22Rv1 (cell line): Measurements from ENCODE around the gene KRTAP21-1.

Source experiments
- ZFX ChIP-seq: fragments of 450-650 bp; IDR thresholded peaks from 2 replicates; pipeline ENCODE4 v1.6.1; 2017; ENCODE audit warnings: antibody characterized with exemption, borderline replicate concordance
- TF ChIP-seq, protein P1 (sequence below): fragments of 450-650 bp; IDR thresholded peaks from 2 replicates; pipeline ENCODE4 v1.5.1; 2017; ENCODE audit warnings: mild to moderate bottlenecking

GRCh38 chr21:30800605-30801004 is 45.4 kb upstream of the KRTAP21-1 start:
- TF ChIP-seq, protein P1, sequence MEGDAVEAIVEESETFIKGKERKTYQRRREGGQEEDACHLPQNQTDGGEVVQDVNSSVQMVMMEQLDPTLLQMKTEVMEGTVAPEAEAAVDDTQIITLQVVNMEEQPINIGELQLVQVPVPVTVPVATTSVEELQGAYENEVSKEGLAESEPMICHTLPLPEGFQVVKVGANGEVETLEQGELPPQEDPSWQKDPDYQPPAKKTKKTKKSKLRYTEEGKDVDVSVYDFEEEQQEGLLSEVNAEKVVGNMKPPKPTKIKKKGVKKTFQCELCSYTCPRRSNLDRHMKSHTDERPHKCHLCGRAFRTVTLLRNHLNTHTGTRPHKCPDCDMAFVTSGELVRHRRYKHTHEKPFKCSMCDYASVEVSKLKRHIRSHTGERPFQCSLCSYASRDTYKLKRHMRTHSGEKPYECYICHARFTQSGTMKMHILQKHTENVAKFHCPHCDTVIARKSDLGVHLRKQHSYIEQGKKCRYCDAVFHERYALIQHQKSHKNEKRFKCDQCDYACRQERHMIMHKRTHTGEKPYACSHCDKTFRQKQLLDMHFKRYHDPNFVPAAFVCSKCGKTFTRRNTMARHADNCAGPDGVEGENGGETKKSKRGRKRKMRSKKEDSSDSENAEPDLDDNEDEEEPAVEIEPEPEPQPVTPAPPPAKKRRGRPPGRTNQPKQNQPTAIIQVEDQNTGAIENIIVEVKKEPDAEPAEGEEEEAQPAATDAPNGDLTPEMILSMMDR, result no peak
- TF ChIP-seq ZFX, result no peak
